ENCODE data around the gene CTNNB1. TPM values are rescaled to one million over a fixed set of nuclear protein-coding genes. Genes with fewer than 3 reads are reported as not detected.

CTNNB1 gene
- total RNA-seq, 4 donors from 2014 or later, result 340 to 406 (median 367) TPM

- intact Hi-C loops (cut with DNase I), result no loop called here
- Histone ChIP-seq H3K4me3 (no peak overlapping the region), H3K9me3 (no peaks in the 10 kb centered on the region), H3K4me1 (no peaks in the 10 kb centered on the region), H3K27ac (replicated peaks in 1 of 4) (no peak overlapping the region), H3K36me3 (no peaks in the 10 kb centered on the region), H3K27me3 (no peaks in the 10 kb centered on the region)
- WGBS, result 64% methylated on average over 3 of the region's 3 CpGs
- TF ChIP-seq EP300 (IDR thresholded peaks at IDR 0.05) (no peak), POLR2AphosphoS5 (IDR thresholded peaks at IDR 0.05) (no peak), CTCF (IDR thresholded peaks at IDR 0.05) (no peak), POLR2A (IDR thresholded peaks at IDR 0.05; ENCODE audit: low read depth) (no peak)
- DNase-seq (ENCODE audit: extremely low spot score), result no peak
Measured at GRCh38 chr3:41188306-41188705, 11.0 kb upstream of the CTNNB1 start.

- intact Hi-C loops (cut with DNase I), result loop anchor here (10.0 kb wide), 1 partner anchor 876 kb away; no protein-coding TSS in a partner anchor
- WGBS, result 93% methylated on average over 1 of the region's 1 CpG
- no peak for DNase-seq (ENCODE audit: extremely low spot score)
Measured at GRCh38 chr3:41190509-41191284, 8.6 kb upstream of the CTNNB1 start.

GRCh38 chr3:41192885-41193284 lies 6.4 kb upstream of the CTNNB1 start:
- H3K27ac ChIP-seq (replicated peaks in 1 of 4), result no peak overlapping the region
- no peaks in the 10 kb centered on the region for H3K9me3 ChIP-seq
- DNase-seq (ENCODE audit: extremely low spot score), result no peak
- H3K4me3 ChIP-seq, result no peak overlapping the region
- intact Hi-C loops (cut with DNase I), result loop anchor here (10.0 kb wide), 1 partner anchor 878 kb away; no protein-coding TSS in a partner anchor
- no peaks in the 10 kb centered on the region for H3K36me3 ChIP-seq
- no peaks in the 10 kb centered on the region for H3K27me3 ChIP-seq
- WGBS, result 89% methylated on average over 1 of the region's 1 CpG
- TF ChIP-seq POLR2AphosphoS5 (IDR thresholded peaks at IDR 0.05) (no peak), POLR2A (IDR thresholded peaks at IDR 0.05; ENCODE audit: low read depth) (no peak), EP300 (IDR thresholded peaks at IDR 0.05) (no peak), CTCF (IDR thresholded peaks at IDR 0.05) (no peak)
- no peaks in the 10 kb centered on the region for H3K4me1 ChIP-seq

More at GRCh38 chr3:41190509-41191284, 8.6 kb upstream of the CTNNB1 start:
- Histone ChIP-seq H3K27ac (replicated peaks in 1 of 4) (no peak overlapping the region), H3K4me1 (no peaks in the 10 kb centered on the region), H3K4me3 (no peak overlapping the region), H3K9me3 (no peaks in the 10 kb centered on the region), H3K36me3 (no peaks in the 10 kb centered on the region), H3K27me3 (no peaks in the 10 kb centered on the region)
- TF ChIP-seq POLR2AphosphoS5 (IDR thresholded peaks at IDR 0.05) (no peak), CTCF (IDR thresholded peaks at IDR 0.05) (no peak), POLR2A (IDR thresholded peaks at IDR 0.05; ENCODE audit: low read depth) (no peak), EP300 (IDR thresholded peaks at IDR 0.05) (no peak)

GRCh38 chr3:41193794-41194539 lies 5.3 kb upstream of the CTNNB1 start:
- H3K4me1 ChIP-seq, result peaks cover 0 to 8% (median 5%) of the 10 kb centered on the region in 4 donors
- no peaks in the 10 kb centered on the region for H3K9me3 ChIP-seq
- no peak for DNase-seq (ENCODE audit: extremely low spot score)
- H3K27ac ChIP-seq (replicated peaks in 1 of 4), result no peak overlapping the region
- no peaks in the 10 kb centered on the region for H3K27me3 ChIP-seq
- WGBS, result 77% methylated on average over 4 of the region's 4 CpGs
- intact Hi-C loops (cut with DNase I), result loop anchor here (10.0 kb wide), 1 partner anchor 879 kb away; no protein-coding TSS in a partner anchor
- TF ChIP-seq POLR2AphosphoS5 (IDR thresholded peaks at IDR 0.05) (no peak), POLR2A (IDR thresholded peaks at IDR 0.05; ENCODE audit: low read depth) (no peak), CTCF (IDR thresholded peaks at IDR 0.05) (no peak), EP300 (IDR thresholded peaks at IDR 0.05) (no peak)
- no peak overlapping the region for H3K4me3 ChIP-seq
- no peaks in the 10 kb centered on the region for H3K36me3 ChIP-seq

Data from esophagus muscularis mucosa (tissue), 4 donors.